A549 (cell line): ENCODE data around the gene SPATA25. TPM values are rescaled to one million over a fixed set of nuclear protein-coding genes. Genes with fewer than 3 reads are reported as not detected.

Experiments used
- ATAC-seq, 2 experiments: fragments of 200-7000 bp in 1 of 2; fragments of >200 bp in 1 of 2; cut with Nextera tagmentation in 1 of 2; cut with Tn5 transposase in 1 of 2; 3 replicates each; pipeline versions ENCODE4 v1.8.0 to v1.9.1; 2018 to 2020; ENCODE audit warnings: mild to moderate bottlenecking in 1 of 2, moderate library complexity in 1 of 2
- CTCF ChIA-PET: fragments of 300-600 bp; sonication (Branson Sonifier 250); formaldehyde crosslinking; extraction: SDS; loops from one replicate; lab custom pipeline; 2021; ENCODE audit warnings: antibody characterized with exemption, inconsistent platforms; lab: Yijun Ruan, JAX
- POLR2A ChIA-PET: fragments of 350-600 bp; formaldehyde crosslinking; extraction: SDS; loops from one replicate; lab custom pipeline; 2021; ENCODE audit warnings: antibody characterized with exemption, inconsistent platforms; lab: Yijun Ruan, JAX
- DNase-seq, 2 experiments: peaks; one replicate each; pipeline versions ENCODE4 v3.0.0 to v3.0.0-alpha.2; 2011 to 2016; ENCODE audit warnings: low read depth in 1 of 2, low spot score in 1 of 2
- FAIRE-seq: peaks from 2 replicates; lab custom pipeline; 2011; peaks lifted over from hg19 to GRCh38; lab: Jason Lieb, UNC
- H3K27ac ChIP-seq, 2 experiments: fragments of >200 bp; sonication (Bioruptor Twin); formaldehyde crosslinking; 3 replicates each; pipeline ENCODE4 v1.5.1; 2016 to 2017
- H3K4me1 ChIP-seq: fragments of >200 bp; sonication (Bioruptor Twin); formaldehyde crosslinking; 3 replicates; pipeline ENCODE4 v1.6.1; 2016
- H3K4me2 ChIP-seq: fragments of >200 bp; sonication (Bioruptor Twin); formaldehyde crosslinking; 3 replicates; pipeline ENCODE4 v1.6.1; 2016
- H3K4me3 ChIP-seq: fragments of >200 bp; sonication (Bioruptor Twin); formaldehyde crosslinking; 3 replicates; pipeline ENCODE4 v1.5.1; 2016
- H3K9me3 ChIP-seq: fragments of >200 bp; sonication (Bioruptor Twin); formaldehyde crosslinking; 3 replicates; pipeline ENCODE4 v1.6.1; 2016
- BCL3 ChIP-seq: fragments of >200 bp; sonication (Bioruptor Twin); formaldehyde crosslinking; IDR thresholded peaks from 3 replicates; pipeline ENCODE4 v1.6.1; 2016
- CBX2 ChIP-seq: fragments of 200-600 bp; sonication (generic); IDR thresholded peaks from 2 replicates; pipeline ENCODE4 v1.6.1; 2016; ENCODE audit warnings: low read depth, mild to moderate bottlenecking, borderline replicate concordance
- ESRRA ChIP-seq: fragments of 150-350 bp; IDR thresholded peaks from 2 replicates; pipeline ENCODE4 v1.6.1; 2014; ENCODE audit warnings: mild to moderate bottlenecking, low read length, borderline replicate concordance
- FOSB ChIP-seq: fragments of 250-450 bp; sonication (Bioruptor Pico); IDR thresholded peaks from 2 replicates; pipeline ENCODE4 v1.5.0; 2020; ENCODE audit warnings: mild to moderate bottlenecking, moderate library complexity
- HEYL ChIP-seq: fragments of 250-450 bp; sonication (Bioruptor Pico); IDR thresholded peaks from 2 replicates; pipeline ENCODE4 v1.8.0; 2021; ENCODE audit warnings: mild to moderate bottlenecking, moderate library complexity
- HMGXB4 ChIP-seq: fragments of 250-450 bp; sonication (Bioruptor Pico); IDR thresholded peaks from 2 replicates; pipeline ENCODE4 v1.5.0; 2021; ENCODE audit warnings: mild to moderate bottlenecking, moderate library complexity, borderline replicate concordance
- MAFK ChIP-seq: fragments of 450-650 bp; IDR thresholded peaks from 2 replicates; pipeline ENCODE4 v1.6.1; 2014; ENCODE audit not compliant: partially characterized antibody
- POLR2A ChIP-seq: IDR thresholded peaks from 2 replicates; pipeline ENCODE4 v1.6.1; 2012; ENCODE audit warnings: mild to moderate bottlenecking, low read length
- REST ChIP-seq: fragments of 200-600 bp; sonication (generic); IDR thresholded peaks from 2 replicates; pipeline ENCODE4 v1.6.1; 2016; ENCODE audit warnings: antibody characterized with exemption, mild to moderate bottlenecking, moderate library complexity
- RFX5 ChIP-seq: fragments of 450-650 bp; IDR thresholded peaks from 2 replicates; pipeline ENCODE4 v1.7.1; 2014; ENCODE audit warnings: antibody characterized with exemption, mild to moderate bottlenecking, moderate library complexity
- SREBF2 ChIP-seq: fragments of 450-650 bp; IDR thresholded peaks from 2 replicates; pipeline ENCODE4 v1.6.1; 2014; ENCODE audit warnings: mild to moderate bottlenecking, moderate library complexity
- USF2 ChIP-seq: fragments of 450-650 bp; IDR thresholded peaks from 2 replicates; pipeline ENCODE4 v1.6.1; 2014; ENCODE audit warnings: antibody characterized with exemption
- ZC3H11A ChIP-seq: fragments of 450-650 bp; IDR thresholded peaks from 2 replicates; pipeline ENCODE4 v1.6.1; 2014; ENCODE audit warnings: antibody characterized with exemption, mild to moderate bottlenecking
- WGBS: methylation state at CpG from one replicate; pipeline ENCODE4 v1.1.6; 2017; ENCODE audit errors: missing lambda C conversion rate; 5-methylcytosine and 5-hydroxymethylcytosine counted together
- polyA plus RNA-seq, 4 experiments: library from polyadenylated mRNA; depleted of rRNA in 3 of 4; stranded (reverse); fragments of >200 nt; fragmentation: RNase III in 1 of 4; extraction: RNeasy Plus Mini Kit Qiagen cat#74134 plus additional on column Dnase treatment in 1 of 4; gene quantifications; 2 replicates in 3 of 4; 3 replicates in 1 of 4; pipeline ENCODE4 v1.2.3, GENCODE V29; 2011 to 2017

Gene SPATA25
- polyA plus RNA-seq, 2 of the 4 experiments (the other 2 are of a cell fraction) = 0.31 to 0.77 TPM

- no peak for FAIRE-seq
- CTCF ChIA-PET = interaction anchor here (2.7 kb wide), 1 partner anchor 11 kb away, joined by 9 read pairs; no protein-coding TSS in a partner anchor
- POLR2A ChIA-PET = interaction anchor here (0.8 kb wide), 1 partner anchor 68 kb away, joined by 3 read pairs; no protein-coding TSS in a partner anchor
- no peak for ATAC-seq
- Histone ChIP-seq H3K27ac (no peak overlapping the region), H3K9me3 (no peaks in the 10 kb centered on the region), H3K4me1 (0 out of 3 replicates have a peak, but pooled peaks cover 5% of the 10 kb centered on the region), H3K4me2 (no peak overlapping the region), H3K4me3 (no peak overlapping the region)
- DNase-seq = no peak
- 68% methylated on average over 6 of the region's 6 CpGs for WGBS
- TF ChIP-seq SREBF2 = no peak
- TF ChIP-seq MAFK = peak; percentile 49
- TF ChIP-seq REST = no peak
- no peak for TF ChIP-seq POLR2A
Observed at GRCh38 chr20:45867136-45867818, 20.1 kb downstream of the SPATA25 start.

GRCh38 chr20:45866454-45866853, 21.0 kb downstream of the SPATA25 start:
- Histone ChIP-seq H3K4me2 (no peak overlapping the region), H3K9me3 (no peaks in the 10 kb centered on the region), H3K27ac (no peak overlapping the region), H3K4me3 (no peak overlapping the region), H3K4me1 (0 out of 3 replicates have a peak, but pooled peaks cover 5% of the 10 kb centered on the region)
- CTCF ChIA-PET = interaction anchor here (2.7 kb wide), 1 partner anchor 10 kb away, joined by 9 read pairs; no protein-coding TSS in a partner anchor
- FAIRE-seq (no peak), DNase-seq (no peak), ATAC-seq (no peak)
- 77% methylated on average over 5 of the region's 5 CpGs for WGBS
- no peak for TF ChIP-seq POLR2A
- no peak for TF ChIP-seq CBX2
- TF ChIP-seq MAFK = no peak
- TF ChIP-seq ESRRA = no peak
- TF ChIP-seq FOSB (CRISPR knock-in tag) = no peak
- TF ChIP-seq ZC3H11A = no peak
- no peak for TF ChIP-seq USF2
- POLR2A ChIA-PET = no interaction called here

- H3K9me3 ChIP-seq = no peaks in the 10 kb centered on the region
- 72% methylated on average over 7 of the region's 7 CpGs for WGBS
- no peak for ATAC-seq
- TF ChIP-seq RFX5 (no peak), HMGXB4 (CRISPR knock-in tag) (no peak), BCL3 (no peak), HEYL (CRISPR knock-in tag) (no peak), REST (no peak)
- TF ChIP-seq, all 56 proteins: peak for 0
- CTCF ChIA-PET = interaction anchor here (1.0 kb wide), 1 partner anchor 12 kb away, joined by 3 read pairs; no protein-coding TSS in a partner anchor
- FAIRE-seq (no peak), DNase-seq (no peak)
- Histone ChIP-seq H3K4me2 (no peak overlapping the region), H3K4me3 (no peak overlapping the region), H3K27ac (no peak overlapping the region), H3K4me1 (peaks cover 13% of the 10 kb centered on the region; the same call in 1 of the 3 replicates)
- POLR2A ChIA-PET = interaction anchor here (1.3 kb wide), 1 partner anchor 30 kb away, joined by 3 read pairs; the partner anchor contains the start of gene SNX21
Observed at GRCh38 chr20:45863543-45864470, 23.6 kb downstream of the SPATA25 start.
